Measurements from ENCODE around the gene FRMPD4. TPM values are rescaled to one million over a fixed set of nuclear protein-coding genes. Genes with fewer than 3 reads are reported as not detected.

FRMPD4 gene
- total RNA-seq, 4 donors from 2014 or later, result 0.16 TPM; not detected in 3

GRCh38 chrX:12679522-12679921 is 541.2 kb downstream of the FRMPD4 start:
- TF ChIP-seq POLR2A (IDR thresholded peaks at IDR 0.05) (no peak), CTCF (IDR thresholded peaks at IDR 0.05) (no peak)
- WGBS, 2 donors, result 86 to 87% methylated on average over 1 of the region's 1 CpG

GRCh38 chrX:12681047-12681446 is 542.8 kb downstream of the FRMPD4 start:
- intact Hi-C loops (cut with DNase I; ENCODE audit: low total_unique reads), result no loop called here
- no peak for TF ChIP-seq CTCF (IDR thresholded peaks at IDR 0.05)
- no peak for TF ChIP-seq POLR2A (IDR thresholded peaks at IDR 0.05)
- DNase-seq (ENCODE audit: low spot score in 2 of 2), result no peak
- H3K4me3 ChIP-seq (ENCODE audit: low read depth, poor library complexity, severe bottlenecking), result no peak overlapping the region
- 80 to 86% methylated on average over 7 of the region's 7 CpGs for WGBS, 2 donors

More at GRCh38 chrX:12679522-12679921, 541.2 kb downstream of the FRMPD4 start:
- intact Hi-C loops (cut with DNase I; ENCODE audit: low total_unique reads), result no loop called here
- H3K4me3 ChIP-seq (ENCODE audit: low read depth, poor library complexity, severe bottlenecking), result no peak overlapping the region
- no peak for DNase-seq (ENCODE audit: low spot score in 2 of 2)

GRCh38 chrX:12685541-12685940 is 547.3 kb downstream of the FRMPD4 start:
- 18 to 26% methylated on average over 2 of the region's 2 CpGs for WGBS, 2 donors
- no peak for TF ChIP-seq CTCF (IDR thresholded peaks at IDR 0.05)
- TF ChIP-seq POLR2A (IDR thresholded peaks at IDR 0.05), result no peak

GRCh38 chrX:12686331-12686730 is 548.1 kb downstream of the FRMPD4 start:
- intact Hi-C loops (cut with DNase I; ENCODE audit: low total_unique reads), result no loop called here

More at GRCh38 chrX:12685541-12685940, 547.3 kb downstream of the FRMPD4 start:
- no peak for DNase-seq (ENCODE audit: low spot score in 2 of 2)
- intact Hi-C loops (cut with DNase I; ENCODE audit: low total_unique reads), result no loop called here
- H3K4me3 ChIP-seq (ENCODE audit: low read depth, poor library complexity, severe bottlenecking), result no peak overlapping the region

GRCh38 chrX:12690646-12691045 is 552.4 kb downstream of the FRMPD4 start:
- no peak overlapping the region for H3K4me3 ChIP-seq (ENCODE audit: low read depth, poor library complexity, severe bottlenecking)
- intact Hi-C loops (cut with DNase I; ENCODE audit: low total_unique reads), result no loop called here
- 72 to 92% methylated on average over 3 of the region's 3 CpGs for WGBS, 2 donors
- TF ChIP-seq CTCF (IDR thresholded peaks at IDR 0.05), result no peak
- no peak for TF ChIP-seq POLR2A (IDR thresholded peaks at IDR 0.05)
- DNase-seq (ENCODE audit: low spot score in 2 of 2), result no peak

More at GRCh38 chrX:12686331-12686730, 548.1 kb downstream of the FRMPD4 start:
- no peak for DNase-seq (ENCODE audit: low spot score in 2 of 2)
- no peak overlapping the region for H3K4me3 ChIP-seq (ENCODE audit: low read depth, poor library complexity, severe bottlenecking)
- no peak for TF ChIP-seq CTCF (IDR thresholded peaks at IDR 0.05)
- TF ChIP-seq POLR2A (IDR thresholded peaks at IDR 0.05), result no peak

GRCh38 chrX:12693754-12694153 is 555.5 kb downstream of the FRMPD4 start:
- no peak for DNase-seq (ENCODE audit: low spot score in 2 of 2)
- intact Hi-C loops (cut with DNase I; ENCODE audit: low total_unique reads), result no loop called here
- 63 to 65% methylated on average over 2 of the region's 2 CpGs for WGBS, 2 donors

More at GRCh38 chrX:12693754-12694153, 555.5 kb downstream of the FRMPD4 start:
- TF ChIP-seq POLR2A (IDR thresholded peaks at IDR 0.05) (no peak), CTCF (IDR thresholded peaks at IDR 0.05) (no peak)
- H3K4me3 ChIP-seq (ENCODE audit: low read depth, poor library complexity, severe bottlenecking), result no peak overlapping the region

Measured in lower leg skin (tissue), 4 donors.